CD4-positive, alpha-beta T cell treated with Interleukin-1 beta for 1 hour (primary cell): ENCODE measurements around the gene MLH3.

ENCODE experiments used
- DNase-seq, 2 donors: peaks; one replicate each; pipeline ENCODE4 v3.0.0-alpha.2; 2020 to 2022

Gene MLH3

DNA sequence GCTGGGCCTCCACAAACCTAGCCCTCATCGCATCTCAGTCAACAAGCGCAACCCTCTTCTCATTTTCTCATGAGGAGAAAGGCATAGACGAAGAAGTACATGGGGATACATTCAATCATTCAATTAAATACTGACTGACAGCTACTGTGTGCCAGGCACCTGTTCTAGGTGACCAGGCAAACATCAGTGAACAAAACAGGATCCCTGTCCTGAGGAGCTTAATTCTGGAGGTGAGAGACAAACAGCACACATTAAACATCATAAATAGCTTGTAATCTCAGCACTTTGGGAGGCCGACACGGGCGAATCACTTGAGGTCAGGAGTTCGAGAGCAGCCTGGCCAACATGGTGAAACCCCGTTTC is 12.9 kb upstream of the MLH3 start:
- DNase-seq, result no peak

GRCh38 chr14:75063491-75064204 is 12.4 kb upstream of the MLH3 start, which contains the start of gene ACYP1:
TSS of gene ACYP1 (minus strand) at chr14:75064024. CDS start at chr14:75063553, 471 bp downstream.
- DNase-seq, result peak; percentile 90 to 92

DNA sequence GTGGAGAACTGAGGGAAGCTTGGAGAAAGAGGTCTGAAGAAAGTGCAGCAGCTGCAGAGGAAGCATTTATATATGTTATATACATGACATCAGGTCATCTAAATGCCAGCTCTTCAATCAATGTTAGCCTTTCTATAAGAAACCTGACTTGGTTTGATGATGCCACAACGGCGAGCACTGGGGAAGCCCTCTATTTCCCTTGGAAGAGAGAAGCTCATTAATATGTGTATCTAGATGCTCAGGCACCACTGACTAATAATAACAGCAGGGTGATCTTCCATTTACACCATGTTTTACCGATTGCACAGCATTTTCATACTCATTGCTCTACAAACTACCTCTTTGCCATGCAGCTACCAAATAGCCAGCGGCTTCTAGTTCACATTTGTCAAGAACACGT is 11.7 kb upstream of the MLH3 start:
- no peak for DNase-seq

DNA sequence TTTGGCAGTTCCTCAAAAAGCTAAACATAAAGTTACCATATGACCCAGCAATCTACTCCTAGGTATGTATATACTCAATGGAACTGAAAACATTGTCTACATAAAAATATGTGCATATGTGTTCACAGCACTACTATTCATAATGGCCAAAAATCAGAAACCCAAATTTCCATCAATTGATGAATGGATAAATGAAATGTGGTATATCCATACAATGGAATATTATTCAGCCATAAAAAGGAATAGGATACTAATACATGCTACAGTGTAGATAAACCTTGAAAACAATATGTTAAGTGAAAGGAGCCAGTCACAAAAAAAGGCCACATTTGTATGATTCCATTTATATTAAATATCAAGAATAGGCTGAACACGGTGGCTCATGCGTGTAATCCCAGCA is 9.2 kb upstream of the MLH3 start:
- DNase-seq, result no peak

DNA sequence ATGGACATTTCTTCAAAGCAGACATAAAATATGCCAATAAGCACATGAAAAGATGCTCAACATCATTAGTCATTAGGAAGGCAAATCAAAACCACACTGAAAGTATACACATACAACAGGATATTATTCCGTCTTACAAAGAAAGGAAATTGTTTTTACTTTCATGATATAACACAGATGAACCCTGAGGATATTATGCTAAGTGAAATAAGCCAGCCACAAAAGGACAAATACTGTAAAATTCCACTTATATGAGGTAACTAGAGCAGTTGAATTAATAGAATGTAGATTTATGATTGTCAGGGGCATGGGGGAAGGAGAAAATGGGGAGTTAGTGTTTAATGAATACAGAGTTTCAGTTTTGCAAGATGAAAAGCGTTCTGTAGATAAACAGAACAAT is 8.4 kb upstream of the MLH3 start:
- no peak for DNase-seq

GRCh38 chr14:75054421-75054820 is 3.2 kb upstream of the MLH3 start:
- DNase-seq, result no peak

DNA sequence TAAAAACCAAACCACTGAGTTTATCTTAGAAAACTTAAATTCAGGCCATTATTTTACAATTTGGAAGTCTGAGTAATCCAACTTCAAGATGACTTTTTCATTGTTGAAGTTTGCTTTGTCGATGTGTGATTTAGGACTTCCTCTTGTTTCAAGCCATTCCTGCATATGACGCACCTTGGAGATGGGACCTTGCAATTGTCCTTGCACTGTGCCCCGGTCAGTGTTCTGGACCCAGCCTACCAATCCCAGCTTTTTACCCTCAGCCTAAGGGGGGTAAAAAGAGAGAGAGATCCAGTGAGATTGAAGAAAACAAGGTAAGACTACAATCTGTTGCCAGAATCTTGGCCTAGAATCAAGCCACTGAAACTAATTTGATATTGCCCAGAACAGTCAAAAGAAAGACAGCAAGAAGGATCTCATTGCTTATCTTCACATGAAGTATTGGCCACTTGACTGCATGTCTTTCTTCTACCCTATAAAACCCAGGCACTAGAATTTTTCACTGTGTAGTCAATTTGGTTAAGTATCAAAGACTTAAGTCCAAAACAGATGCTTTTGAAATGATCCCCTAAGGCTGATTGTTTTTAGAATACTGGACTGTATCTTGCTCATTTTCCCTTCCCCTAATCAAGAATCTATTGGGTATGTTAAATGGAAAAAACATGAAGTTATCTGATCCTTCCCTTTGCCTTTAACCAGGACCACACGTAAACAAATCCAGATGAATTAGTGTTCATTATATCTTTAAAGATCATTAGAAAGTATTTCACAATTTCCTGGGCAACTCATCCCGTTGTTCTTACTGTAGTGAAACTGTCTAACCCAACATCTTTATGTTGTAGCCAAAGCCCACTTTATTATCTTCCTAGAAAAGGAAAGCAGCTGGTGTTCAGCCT is 2.4 kb upstream of the MLH3 start:
- no peak for DNase-seq

- DNase-seq, result no peak
Measured at GRCh38 chr14:75051556-75051899, 261 bp upstream of the MLH3 start.

- DNase-seq, result no peak
Measured at GRCh38 chr14:75049731-75050201, 1.5 kb downstream of the MLH3 start.

DNA sequence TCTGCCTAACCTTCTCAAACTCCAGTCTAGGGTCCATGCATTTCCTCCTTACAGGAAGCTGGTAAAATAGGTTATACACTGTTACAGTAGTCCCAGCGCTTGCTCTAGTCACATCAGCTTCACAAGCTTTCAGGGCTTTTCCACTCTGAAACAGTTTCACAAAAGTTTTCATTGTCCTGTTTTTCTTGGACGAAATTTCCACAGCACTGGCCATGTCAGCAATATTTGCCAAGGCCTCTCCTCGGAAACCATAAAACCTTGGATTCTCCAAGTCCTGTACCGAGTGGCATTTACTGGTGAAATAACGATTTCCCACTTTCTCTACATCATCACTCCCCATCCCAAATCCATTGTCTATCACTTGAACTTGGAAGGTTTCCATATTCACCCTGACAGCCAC is 2.1 kb downstream of the MLH3 start:
- no peak for DNase-seq

DNA sequence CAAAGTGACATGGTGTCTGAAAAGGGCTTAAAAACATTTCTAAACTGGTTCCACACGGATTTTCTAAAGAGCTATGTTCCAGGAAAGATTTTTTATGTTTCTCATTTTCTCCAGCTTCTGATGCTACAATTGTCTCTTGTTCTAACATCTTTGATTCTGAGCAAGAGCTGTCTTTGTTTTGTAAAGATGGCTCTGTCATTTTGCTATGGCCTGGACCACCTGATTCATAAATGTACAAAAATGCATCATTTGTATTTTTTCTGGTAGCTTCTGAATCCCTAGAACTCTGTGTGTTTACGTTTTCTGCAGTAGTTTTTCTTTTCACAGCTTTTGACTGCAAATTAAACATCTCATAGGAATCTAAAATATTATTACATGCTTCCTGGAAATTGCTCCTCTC is 3.2 kb downstream of the MLH3 start:
- no peak for DNase-seq

- DNase-seq, result no peak
Measured at GRCh38 chr14:75047506-75047905, 3.8 kb downstream of the MLH3 start.

GRCh38 chr14:75046899-75047298 is 4.4 kb downstream of the MLH3 start:
- DNase-seq, result no peak

DNA sequence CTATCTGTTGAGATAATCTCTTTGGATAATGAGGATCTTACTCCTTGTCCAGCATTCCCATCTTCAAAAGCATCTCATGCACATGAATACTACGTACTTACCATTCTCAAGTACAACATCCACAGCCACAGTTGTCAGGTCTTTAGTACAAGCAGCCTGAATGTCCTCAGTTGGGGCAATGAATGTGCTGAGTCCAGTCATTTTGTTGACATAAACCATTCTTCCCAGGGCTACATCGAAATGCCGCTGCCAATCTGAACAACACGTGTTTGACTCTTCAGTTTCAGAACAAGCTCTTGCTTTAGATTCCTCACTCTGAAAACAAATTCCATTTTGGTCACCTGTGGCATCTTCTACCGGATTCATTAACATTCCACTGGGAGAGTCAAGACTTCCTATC is 5.0 kb downstream of the MLH3 start:
- no peak for DNase-seq

DNA sequence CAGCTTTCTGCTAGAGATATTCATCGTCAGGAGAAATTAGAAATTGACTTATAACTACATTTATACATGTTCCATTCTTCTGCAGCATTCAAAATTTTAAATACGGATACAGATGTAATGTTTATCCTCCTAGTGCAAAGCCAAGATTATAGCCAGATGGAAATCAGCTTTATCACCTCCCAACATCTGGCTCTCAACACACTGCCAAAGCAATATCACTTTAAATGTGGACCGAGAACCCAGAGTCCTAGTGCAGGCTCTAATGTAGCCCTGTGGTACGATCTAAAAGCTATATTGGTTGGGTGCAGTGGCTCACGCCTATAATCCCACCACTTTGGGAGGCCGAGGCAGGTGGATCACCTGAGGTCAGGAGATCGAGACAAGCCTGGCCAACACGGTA is 6.5 kb downstream of the MLH3 start:
- DNase-seq, result no peak

DNA sequence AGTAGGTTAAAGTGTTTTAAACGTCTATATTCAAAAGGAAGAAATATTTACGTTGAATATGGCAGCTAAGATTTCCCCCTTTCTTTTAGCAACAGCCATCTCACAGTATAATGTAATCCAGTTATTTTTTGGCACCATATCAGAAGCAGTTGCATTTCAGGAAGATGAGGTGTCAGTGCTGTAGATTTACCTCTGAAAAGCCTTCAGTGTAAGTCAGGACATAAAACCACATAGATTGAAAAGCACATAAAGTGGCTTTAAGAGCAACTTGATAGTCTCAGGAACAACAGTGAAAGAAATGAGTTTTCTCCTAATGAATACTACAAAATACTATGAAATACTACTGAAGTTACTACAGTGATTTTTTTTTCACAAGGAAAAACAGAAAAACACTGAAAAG is 6.9 kb downstream of the MLH3 start:
- no peak for DNase-seq

DNA sequence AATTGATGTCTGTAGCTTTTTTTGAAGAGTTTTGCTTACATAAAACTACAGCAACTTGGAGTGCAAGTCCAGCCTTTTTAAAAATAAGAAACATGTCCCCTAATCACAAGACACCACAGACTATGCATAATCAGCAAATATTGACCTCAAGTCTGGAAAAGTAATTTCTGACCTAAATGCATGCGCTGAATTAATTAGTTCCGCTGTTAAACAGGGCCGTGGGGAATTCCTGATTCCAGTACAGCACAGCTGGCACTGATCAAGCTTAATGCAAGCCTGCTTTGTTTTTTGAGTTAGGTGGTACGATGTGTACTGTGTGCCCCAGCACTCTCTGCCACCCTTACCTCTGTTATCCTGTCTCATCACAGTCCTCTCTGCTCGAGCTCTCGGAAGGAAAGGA is 9.2 kb downstream of the MLH3 start:
- DNase-seq, result no peak

DNA sequence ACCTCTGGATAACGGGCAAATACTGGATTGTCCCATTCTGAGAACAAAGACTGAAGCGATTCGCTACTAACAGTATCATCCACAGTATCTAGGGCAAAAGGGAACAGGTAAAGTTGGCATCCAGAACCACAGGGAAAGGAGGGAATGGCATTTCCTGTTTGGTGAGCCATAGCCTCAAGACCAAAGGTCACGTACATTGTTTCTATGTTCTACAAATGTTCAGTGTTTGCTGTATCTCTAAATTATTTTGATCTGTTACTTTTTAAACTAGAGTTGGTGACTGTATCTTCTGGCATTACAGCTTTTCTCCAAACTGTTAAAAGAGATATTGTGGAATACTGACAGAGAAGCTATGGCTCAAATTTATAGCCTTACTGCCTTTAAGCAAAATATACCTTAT is 9.7 kb downstream of the MLH3 start:
- DNase-seq, result no peak

GRCh38 chr14:75040959-75041358 is 10.3 kb downstream of the MLH3 start:
- DNase-seq, result no peak

GRCh38 chr14:75040507-75040906 is 10.8 kb downstream of the MLH3 start:
- no peak for DNase-seq

GRCh38 chr14:75032939-75033338 is 18.3 kb downstream of the MLH3 start:
- no peak for DNase-seq

GRCh38 chr14:75030147-75030546 is 21.1 kb downstream of the MLH3 start:
- no peak for DNase-seq

- DNase-seq, result no peak
Measured at GRCh38 chr14:75025876-75026275, 25.4 kb downstream of the MLH3 start.

DNA sequence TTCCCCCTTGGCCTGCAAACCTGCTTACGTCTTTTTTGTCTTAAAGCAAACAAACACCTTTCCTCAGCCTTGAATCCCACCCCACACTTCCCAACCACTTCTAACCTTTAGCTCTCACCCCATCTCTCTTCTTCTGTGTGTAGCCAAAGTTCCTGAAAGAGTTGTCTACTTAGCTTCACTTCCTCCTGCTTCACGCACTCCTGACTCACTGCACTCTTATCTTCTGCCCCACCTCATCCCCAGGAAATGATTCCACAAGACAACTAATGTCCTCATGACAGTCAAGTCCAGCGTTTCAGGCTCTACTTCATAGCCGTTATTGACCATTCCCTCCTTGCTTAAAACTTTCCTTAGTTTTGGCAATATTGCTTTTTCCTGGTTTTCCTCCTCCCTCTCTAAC is 26.2 kb downstream of the MLH3 start:
- DNase-seq, result peak in 1 of 2 donors; percentile 18
